ENCODE results near the gene CREB3L2.
"Not testable (repeated sequence)": the region's sequence is repeated elsewhere in the genome, so short reads cannot be mapped to it uniquely, and the experiment has no call there.

Gene CREB3L2

GRCh38 chr7:137860542-137860941, 141.3 kb downstream of the CREB3L2 start:
- DNase-seq = no peak

GRCh38 chr7:137853053-137853452, 148.8 kb downstream of the CREB3L2 start:
- no peak for DNase-seq

GRCh38 chr7:137852108-137852507, 149.8 kb downstream of the CREB3L2 start:
- DNase-seq = no peak

- DNase-seq = no peak
Observed at GRCh38 chr7:137850972-137851945, 150.6 kb downstream of the CREB3L2 start.

GRCh38 chr7:137850571-137850970, 151.3 kb downstream of the CREB3L2 start:
- no peak for DNase-seq

GRCh38 chr7:137848095-137848494, 153.8 kb downstream of the CREB3L2 start:
- no peak for DNase-seq

GRCh38 chr7:137847568-137848050, 154.3 kb downstream of the CREB3L2 start:
- no peak for DNase-seq

- peak; percentile 11 for DNase-seq
Observed at GRCh38 chr7:137846827-137847567, 154.9 kb downstream of the CREB3L2 start, which contains the start of gene DGKI. Gene DGKI, minus strand, starts transcription at chr7:137846974.

GRCh38 chr7:137846549-137846826, 155.4 kb downstream of the CREB3L2 start:
- no peak for DNase-seq

GRCh38 chr7:137844677-137845425, 157.0 kb downstream of the CREB3L2 start:
- DNase-seq = no peak

- no peak for DNase-seq
Observed at GRCh38 chr7:137839903-137840779, 161.7 kb downstream of the CREB3L2 start.

- DNase-seq = no peak
Observed at GRCh38 chr7:137838706-137839315, 163.1 kb downstream of the CREB3L2 start.

GRCh38 chr7:137836541-137836940, 165.3 kb downstream of the CREB3L2 start:
- DNase-seq = no peak

- no peak for DNase-seq
Observed at GRCh38 chr7:137836113-137836509, 165.8 kb downstream of the CREB3L2 start.

- no peak for DNase-seq
Observed at GRCh38 chr7:137835486-137836112, 166.3 kb downstream of the CREB3L2 start.

- no peak for DNase-seq
Observed at GRCh38 chr7:137834552-137834951, 167.3 kb downstream of the CREB3L2 start.

GRCh38 chr7:137832990-137833389, 168.9 kb downstream of the CREB3L2 start:
- not testable (repeated sequence) for DNase-seq

- no peak for DNase-seq
Observed at GRCh38 chr7:137832382-137832781, 169.5 kb downstream of the CREB3L2 start.

GRCh38 chr7:137831555-137831954, 170.3 kb downstream of the CREB3L2 start:
- not testable (repeated sequence) for DNase-seq

- no peak for DNase-seq
Observed at GRCh38 chr7:137829337-137829992, 172.4 kb downstream of the CREB3L2 start.

GRCh38 chr7:137828456-137828855, 173.4 kb downstream of the CREB3L2 start:
- DNase-seq = no peak

Measured in DMS79 treated with DMSO at 0.1 percent for 48 hours (cell line).